Mesendoderm (in vitro differentiated cells): ENCODE results near the gene S1PR3.
A peak's percentile ranks its signal among the peaks of the same experiment; 100 is the strongest.

ENCODE experiments used
- DNase-seq: peaks from one replicate; pipeline ENCODE4 v3.0.0; 2013
- H2AK5ac ChIP-seq: 2 replicates; pipeline ENCODE4 v1.6.1; 2013; ENCODE audit warnings: low read length, inconsistent platforms
- H2BK120ac ChIP-seq: 2 replicates; pipeline ENCODE4 v1.6.1; 2013; ENCODE audit warnings: low read depth, mild to moderate bottlenecking, low read length, moderate library complexity, mixed read lengths
- H2BK15ac ChIP-seq: replicated peaks from 2 replicates; pipeline ENCODE4 v1.6.1; 2013; ENCODE audit warnings: low read depth, mild to moderate bottlenecking, moderate library complexity
- H2BK5ac ChIP-seq: 2 replicates; pipeline ENCODE4 v1.6.1; 2013; ENCODE audit warnings: low read length, inconsistent platforms
- H3K18ac ChIP-seq: 2 replicates; pipeline ENCODE4 v1.6.1; 2013; ENCODE audit warnings: mild to moderate bottlenecking, low read length, mixed read lengths
- H3K23ac ChIP-seq: one replicate; pipeline ENCODE4 v1.6.1; 2013; ENCODE audit warnings: low read length
- H3K27ac ChIP-seq: 2 replicates; pipeline ENCODE4 v1.5.1; 2013; ENCODE audit warnings: low read depth, mild to moderate bottlenecking, inconsistent platforms, low read length, moderate library complexity
- H3K27me3 ChIP-seq: 2 replicates; pipeline ENCODE4 v1.6.1; 2013; ENCODE audit warnings: low read length, control low read depth, mild to moderate bottlenecking, inconsistent platforms; ENCODE audit not compliant: insufficient read depth, poor library complexity
- H3K36me3 ChIP-seq: 2 replicates; pipeline ENCODE4 v1.6.1; 2013; ENCODE audit warnings: low read length, inconsistent platforms; ENCODE audit not compliant: control insufficient read depth, insufficient read depth
- H3K4ac ChIP-seq: one replicate; pipeline ENCODE4 v1.6.1; 2013; ENCODE audit warnings: low read depth, mild to moderate bottlenecking, low read length, moderate library complexity
- H3K4me1 ChIP-seq: 2 replicates; pipeline ENCODE4 v1.6.1; 2013; ENCODE audit warnings: low read depth, low read length, inconsistent platforms; ENCODE audit not compliant: control insufficient read depth
- H3K4me2 ChIP-seq: 2 replicates; pipeline ENCODE4 v1.6.1; 2013; ENCODE audit warnings: low read length
- H3K4me3 ChIP-seq: 2 replicates; pipeline ENCODE4 v1.5.1; 2013; ENCODE audit warnings: mild to moderate bottlenecking, low read length
- H3K56ac ChIP-seq: one replicate; pipeline ENCODE4 v1.6.1; 2013; ENCODE audit warnings: low read length
- H3K79me1 ChIP-seq: 2 replicates; pipeline ENCODE4 v1.6.1; 2013; ENCODE audit warnings: low read length, inconsistent platforms
- H3K79me2 ChIP-seq: 2 replicates; pipeline ENCODE4 v1.6.1; 2013; ENCODE audit warnings: mild to moderate bottlenecking, low read length; ENCODE audit not compliant: control insufficient read depth, insufficient read depth
- H3K9ac ChIP-seq: 2 replicates; pipeline ENCODE4 v1.6.1; 2013; ENCODE audit warnings: low read length, inconsistent platforms
- H4K5ac ChIP-seq: one replicate; pipeline ENCODE4 v1.6.1; 2013; ENCODE audit warnings: low read length
- H4K8ac ChIP-seq: one replicate; pipeline ENCODE4 v1.6.1; 2013; ENCODE audit warnings: low read depth, mild to moderate bottlenecking, control low read depth, low read length, moderate library complexity
- WGBS: extraction: QIAGEN DNeasy Blood & Tissue Kit; methylation state at CpG from one replicate; pipeline ENCODE4 v1.1.7; 2013; ENCODE audit warnings: low lambda C conversion rate, missing lambda C conversion rate; ENCODE audit not compliant: insufficient coverage; ENCODE audit errors: extremely low coverage; 5-methylcytosine and 5-hydroxymethylcytosine counted together

Gene S1PR3

GRCh38 chr9:88953381-88954029, 37.8 kb upstream of the S1PR3 start:
- WGBS = no CpG with 5 or more reads among the region's 6 CpGs

GRCh38 chr9:88954066-88954465, 37.2 kb upstream of the S1PR3 start:
- Histone ChIP-seq H3K4me2 (no peak overlapping the region), H3K9ac (no peak overlapping the region), H3K23ac (no peak overlapping the region), H4K8ac (no peak overlapping the region), H3K18ac (no peak overlapping the region), H3K4me3 (no peak overlapping the region), H3K36me3 (no peaks in the 10 kb centered on the region), H3K4ac (no peak overlapping the region), H3K56ac (no peak overlapping the region), H2BK120ac (no peak overlapping the region), H2AK5ac (peak overlapping the region; percentile 55), H2BK15ac (no peak overlapping the region), H2BK5ac (no peak overlapping the region), H3K4me1 (no peaks in the 10 kb centered on the region), H3K27me3 (no peaks in the 10 kb centered on the region), H3K79me1 (no peaks in the 10 kb centered on the region), H3K79me2 (no peaks in the 10 kb centered on the region), H4K5ac (no peak overlapping the region), H3K27ac (no peak overlapping the region)
- DNase-seq = no peak
- no CpG with 5 or more reads among the region's 2 CpGs for WGBS

More at GRCh38 chr9:88953381-88954029, 37.8 kb upstream of the S1PR3 start:
- no peaks in the 10 kb centered on the region for H3K79me1 ChIP-seq
- no peak overlapping the region for H2BK5ac ChIP-seq
- no peaks in the 10 kb centered on the region for H3K4me1 ChIP-seq
- H4K8ac ChIP-seq = no peak overlapping the region
- no peak overlapping the region for H2BK15ac ChIP-seq
- no peaks in the 10 kb centered on the region for H3K36me3 ChIP-seq
- no peak overlapping the region for H4K5ac ChIP-seq
- H3K4me2 ChIP-seq = no peak overlapping the region
- H3K9ac ChIP-seq = no peak overlapping the region
- H3K18ac ChIP-seq = no peak overlapping the region
- H2BK120ac ChIP-seq = no peak overlapping the region
- DNase-seq = no peak
- H3K79me2 ChIP-seq = no peaks in the 10 kb centered on the region
- H3K23ac ChIP-seq = no peak overlapping the region
- H3K27ac ChIP-seq = no peak overlapping the region
- peak overlapping the region; percentile 55 for H2AK5ac ChIP-seq
- no peak overlapping the region for H3K4ac ChIP-seq
- H3K56ac ChIP-seq = no peak overlapping the region
- H3K27me3 ChIP-seq = no peaks in the 10 kb centered on the region
- no peak overlapping the region for H3K4me3 ChIP-seq

DNA sequence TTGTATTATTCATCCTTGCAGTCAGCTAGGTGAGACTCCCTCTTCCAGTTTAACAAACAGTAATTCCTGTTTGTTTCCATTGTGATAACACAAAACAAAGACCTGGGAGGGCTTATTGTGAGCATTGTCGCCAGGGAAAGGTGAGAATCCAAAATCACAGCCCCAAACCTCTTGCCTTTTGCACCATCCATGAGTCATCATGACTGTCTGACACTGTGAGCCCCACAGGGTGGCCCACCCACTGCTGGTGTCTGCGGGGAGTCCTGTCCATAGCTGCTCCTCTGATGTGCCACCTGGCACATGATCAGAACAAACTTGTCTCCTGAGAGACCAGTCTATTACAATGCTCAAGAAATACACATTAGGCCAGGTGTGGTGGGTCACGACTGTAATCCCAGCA, 33.7 kb upstream of the S1PR3 start:
- H3K79me2 ChIP-seq = no peaks in the 10 kb centered on the region

GRCh38 chr9:88959727-88960469, 31.4 kb upstream of the S1PR3 start:
- H2BK15ac ChIP-seq = no peak overlapping the region
- peak overlapping the region; percentile 73 for H2BK120ac ChIP-seq
- no peaks in the 10 kb centered on the region for H3K4me1 ChIP-seq
- no peak overlapping the region for H3K4me3 ChIP-seq
- WGBS = no CpG with 5 or more reads among the region's 5 CpGs
- H2BK5ac ChIP-seq = no peak overlapping the region
- H2AK5ac ChIP-seq = peak overlapping the region; percentile 51
- no peaks in the 10 kb centered on the region for H3K79me1 ChIP-seq
- no peak for DNase-seq
- no peak overlapping the region for H3K23ac ChIP-seq
- H3K27ac ChIP-seq = no peak overlapping the region
- H4K8ac ChIP-seq = no peak overlapping the region
- H3K4me2 ChIP-seq = no peak overlapping the region
- H3K79me2 ChIP-seq = no peaks in the 10 kb centered on the region
- no peak overlapping the region for H3K4ac ChIP-seq
- no peak overlapping the region for H3K9ac ChIP-seq
- peak overlapping the region; percentile 49 for H3K56ac ChIP-seq
- H3K18ac ChIP-seq = no peak overlapping the region
- H3K36me3 ChIP-seq = no peaks in the 10 kb centered on the region
- no peak overlapping the region for H4K5ac ChIP-seq
- H3K27me3 ChIP-seq = no peaks in the 10 kb centered on the region

More for the DNA sequence above, 33.7 kb upstream of the S1PR3 start:
- Histone ChIP-seq H3K4me1 (no peaks in the 10 kb centered on the region), H3K4me2 (no peak overlapping the region), H2AK5ac (no peak overlapping the region), H2BK120ac (peak overlapping the region; percentile 49), H3K18ac (no peak overlapping the region), H2BK15ac (no peak overlapping the region), H3K27me3 (no peaks in the 10 kb centered on the region), H4K8ac (no peak overlapping the region), H4K5ac (no peak overlapping the region), H3K79me1 (no peaks in the 10 kb centered on the region), H3K4ac (no peak overlapping the region), H3K56ac (no peak overlapping the region), H3K36me3 (no peaks in the 10 kb centered on the region), H3K27ac (peak overlapping the region; percentile 89), H3K4me3 (no peak overlapping the region), H3K9ac (no peak overlapping the region), H3K23ac (no peak overlapping the region), H2BK5ac (no peak overlapping the region)
- peak; percentile 91 for DNase-seq
- WGBS = no CpG with 5 or more reads among the region's 3 CpGs

GRCh38 chr9:88960632-88961031, 30.6 kb upstream of the S1PR3 start:
- no peaks in the 10 kb centered on the region for H3K4me1 ChIP-seq
- H2AK5ac ChIP-seq = peak overlapping the region; percentile 77
- no peaks in the 10 kb centered on the region for H3K79me1 ChIP-seq
- H2BK120ac ChIP-seq = no peak overlapping the region
- H4K5ac ChIP-seq = no peak overlapping the region
- no peak overlapping the region for H2BK15ac ChIP-seq
- no peak overlapping the region for H4K8ac ChIP-seq
- H3K27me3 ChIP-seq = no peaks in the 10 kb centered on the region
- no CpG with 5 or more reads among the region's 3 CpGs for WGBS
- no peak for DNase-seq
- H3K36me3 ChIP-seq = no peaks in the 10 kb centered on the region
- H3K4me3 ChIP-seq = no peak overlapping the region
- H2BK5ac ChIP-seq = peak overlapping the region; percentile 58
- H3K4ac ChIP-seq = no peak overlapping the region
- no peak overlapping the region for H3K9ac ChIP-seq
- peak overlapping the region; percentile 63 for H3K56ac ChIP-seq
- H3K4me2 ChIP-seq = no peak overlapping the region
- H3K18ac ChIP-seq = no peak overlapping the region
- no peak overlapping the region for H3K23ac ChIP-seq
- H3K79me2 ChIP-seq = no peaks in the 10 kb centered on the region
- no peak overlapping the region for H3K27ac ChIP-seq
